Measurements from ENCODE around the gene OS9. TPM values are rescaled to one million over a fixed set of nuclear protein-coding genes. Genes with fewer than 3 reads are reported as not detected.

Gene OS9
- total RNA-seq, 4 donors from 2014 or later, result 185 to 288 (median 224) TPM

GRCh38 chr12:57762463-57762862, 68.5 kb downstream of the OS9 start:
- no peak overlapping the region for H3K4me3 ChIP-seq
- WGBS, 2 donors, result 93 to 95% methylated on average over 2 of the region's 2 CpGs
- DNase-seq (ENCODE audit: low spot score in 2 of 2), result no peak
- no peak overlapping the region for H3K27ac ChIP-seq
- TF ChIP-seq EP300 (IDR thresholded peaks at IDR 0.05), result no peak
- H3K9me3 ChIP-seq, result no peaks in the 10 kb centered on the region
- peaks cover 2 to 49% of the 10 kb centered on the region in 2 donors for H3K27me3 ChIP-seq
- peaks cover 0 to 30% (median 26%) of the 10 kb centered on the region in 4 donors for H3K4me1 ChIP-seq
- H3K36me3 ChIP-seq, result peaks cover 0 to 25% (median 5%) of the 10 kb centered on the region in 3 donors

DNA sequence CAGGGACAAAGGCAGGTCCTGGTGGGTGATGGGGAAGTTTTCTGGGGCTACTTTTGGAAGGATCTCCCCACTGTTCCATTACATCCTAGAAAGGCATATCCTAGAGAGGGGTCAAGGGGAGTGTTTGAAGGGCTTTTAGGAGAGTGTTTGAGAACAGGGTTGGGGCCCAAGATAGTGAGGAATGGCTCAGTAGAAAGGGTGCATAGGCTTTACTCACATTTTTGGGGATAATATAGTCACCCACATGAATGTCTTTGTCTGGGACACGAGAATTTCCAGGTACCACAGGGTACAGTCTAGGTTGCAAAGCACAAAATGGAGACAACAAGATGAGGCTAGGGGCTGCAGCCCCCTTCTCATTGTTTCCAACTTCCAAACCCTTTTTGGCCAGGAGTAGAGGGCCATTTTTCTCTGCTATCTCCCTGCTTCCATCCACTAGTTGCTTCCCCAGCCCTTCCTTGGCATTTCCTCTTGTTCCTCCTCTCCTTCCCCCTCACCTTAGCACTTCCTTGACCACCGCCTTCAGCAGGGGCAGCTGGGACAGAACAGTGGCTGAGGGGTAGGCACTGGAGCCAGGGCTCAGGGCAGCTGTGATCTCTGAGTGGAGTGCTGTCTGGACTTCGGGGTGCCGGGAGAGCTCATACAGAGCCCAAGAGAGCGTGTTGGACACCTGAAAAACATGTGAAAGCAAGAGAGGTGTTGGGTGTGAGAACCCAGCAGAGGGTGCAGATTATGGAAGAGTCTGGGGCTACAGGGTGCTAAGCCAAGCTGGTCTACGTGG, 70.1 kb downstream of the OS9 start:
- H3K4me1 ChIP-seq, result peaks cover 0 to 30% (median 26%) of the 10 kb centered on the region in 4 donors
- no peak overlapping the region for H3K27ac ChIP-seq
- H3K4me3 ChIP-seq, result no peak overlapping the region
- TF ChIP-seq EP300 (IDR thresholded peaks at IDR 0.05) (no peak), POLR2A (IDR thresholded peaks at IDR 0.05) (no peak), CTCF (IDR thresholded peaks at IDR 0.05) (no peak)
- peaks cover 0 to 21% (median 0%) of the 10 kb centered on the region in 3 donors for H3K36me3 ChIP-seq
- H3K27me3 ChIP-seq, result peaks cover 2 to 49% of the 10 kb centered on the region in 2 donors
- no peak for DNase-seq (ENCODE audit: low spot score in 2 of 2)
- no peaks in the 10 kb centered on the region for H3K9me3 ChIP-seq
- 70 to 79% methylated on average over 6 of the region's 6 CpGs for WGBS, 2 donors

DNA sequence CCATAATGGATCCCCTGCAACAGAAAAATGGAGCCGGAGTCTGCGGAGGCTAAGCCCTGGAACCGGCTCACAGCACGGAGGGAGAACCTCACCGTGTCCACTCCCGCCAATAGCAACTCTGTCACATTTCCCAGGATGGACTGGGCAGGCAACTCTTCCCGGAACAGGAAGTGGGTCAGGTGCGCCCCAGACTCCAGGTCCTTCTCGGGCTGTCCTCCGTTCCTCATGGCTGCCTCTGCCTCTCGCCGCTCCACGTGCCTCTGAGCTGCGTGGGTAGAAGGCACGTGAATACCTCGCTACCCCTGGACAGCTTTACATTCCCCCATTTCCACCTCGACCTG, 70.7 kb downstream of the OS9 start:
- peak overlapping the region; percentile 9 to 46 (median 38) for H3K4me3 ChIP-seq
- WGBS, 2 donors, result 24 to 37% methylated on average over 12 to 16 of the region's 17 CpGs
- no peaks in the 10 kb centered on the region for H3K9me3 ChIP-seq
- DNase-seq (ENCODE audit: low spot score in 2 of 2), result no peak
- H3K27me3 ChIP-seq, result peaks cover 2 to 49% of the 10 kb centered on the region in 2 donors
- TF ChIP-seq CTCF (IDR thresholded peaks at IDR 0.05), result no peak
- no peak for TF ChIP-seq EP300 (IDR thresholded peaks at IDR 0.05)
- no peak for TF ChIP-seq POLR2A (IDR thresholded peaks at IDR 0.05)
- peaks cover 0 to 30% (median 26%) of the 10 kb centered on the region in 4 donors for H3K4me1 ChIP-seq
- peaks cover 0 to 24% (median 0%) of the 10 kb centered on the region in 3 donors for H3K36me3 ChIP-seq
- no peak overlapping the region for H3K27ac ChIP-seq

DNA sequence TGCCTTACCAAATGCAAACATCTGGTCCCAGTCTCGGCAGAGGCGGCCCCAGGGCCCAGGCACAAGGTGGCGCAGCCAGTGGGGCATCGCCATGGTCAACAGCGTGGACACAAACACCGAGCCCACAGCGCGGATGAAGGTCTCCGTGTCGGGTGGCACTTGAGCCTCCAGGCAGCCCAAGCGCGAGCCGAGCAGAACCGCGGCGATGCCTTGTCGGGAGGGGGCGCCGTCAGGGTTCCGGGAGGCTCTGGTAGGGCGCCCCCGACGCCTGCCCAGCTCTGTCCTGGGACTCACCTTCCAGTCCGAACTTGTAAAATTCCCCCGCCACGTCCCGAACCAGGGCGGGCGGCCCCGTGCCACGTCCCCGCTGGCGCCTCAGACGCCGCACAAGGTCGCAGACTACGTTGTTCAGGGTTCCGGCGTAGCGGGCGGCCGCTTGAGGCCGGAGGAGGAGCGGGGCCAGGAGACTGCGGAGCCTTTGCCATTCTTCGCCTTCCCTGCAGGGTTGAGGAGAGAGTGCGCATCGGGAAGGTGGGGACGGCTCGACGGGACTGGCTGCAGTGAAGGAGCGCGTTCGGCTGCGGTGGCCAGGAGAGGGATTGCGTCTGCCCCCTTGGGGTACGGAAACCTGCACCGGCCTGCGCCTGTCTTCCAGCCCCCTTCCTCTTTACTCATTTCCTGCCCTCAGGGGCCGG, 71.2 kb downstream of the OS9 start:
- H3K27me3 ChIP-seq, result peaks cover 2 to 49% of the 10 kb centered on the region in 2 donors
- peaks cover 0 to 29% (median 0%) of the 10 kb centered on the region in 3 donors for H3K36me3 ChIP-seq
- H3K4me3 ChIP-seq, result peak overlapping the region; percentile 9 to 46 (median 38)
- DNase-seq (ENCODE audit: low spot score in 2 of 2), result no peak
- no peak overlapping the region for H3K27ac ChIP-seq
- TF ChIP-seq EP300 (IDR thresholded peaks at IDR 0.05), result no peak
- TF ChIP-seq POLR2A (IDR thresholded peaks at IDR 0.05), result no peak
- TF ChIP-seq CTCF (IDR thresholded peaks at IDR 0.05), result peak in 1 of 5 experiments; percentile 11
- H3K9me3 ChIP-seq, result no peaks in the 10 kb centered on the region
- peaks cover 0 to 30% (median 26%) of the 10 kb centered on the region in 4 donors for H3K4me1 ChIP-seq
- 0 to 3% methylated on average over 30 to 38 of the region's 60 CpGs for WGBS, 2 donors

DNA sequence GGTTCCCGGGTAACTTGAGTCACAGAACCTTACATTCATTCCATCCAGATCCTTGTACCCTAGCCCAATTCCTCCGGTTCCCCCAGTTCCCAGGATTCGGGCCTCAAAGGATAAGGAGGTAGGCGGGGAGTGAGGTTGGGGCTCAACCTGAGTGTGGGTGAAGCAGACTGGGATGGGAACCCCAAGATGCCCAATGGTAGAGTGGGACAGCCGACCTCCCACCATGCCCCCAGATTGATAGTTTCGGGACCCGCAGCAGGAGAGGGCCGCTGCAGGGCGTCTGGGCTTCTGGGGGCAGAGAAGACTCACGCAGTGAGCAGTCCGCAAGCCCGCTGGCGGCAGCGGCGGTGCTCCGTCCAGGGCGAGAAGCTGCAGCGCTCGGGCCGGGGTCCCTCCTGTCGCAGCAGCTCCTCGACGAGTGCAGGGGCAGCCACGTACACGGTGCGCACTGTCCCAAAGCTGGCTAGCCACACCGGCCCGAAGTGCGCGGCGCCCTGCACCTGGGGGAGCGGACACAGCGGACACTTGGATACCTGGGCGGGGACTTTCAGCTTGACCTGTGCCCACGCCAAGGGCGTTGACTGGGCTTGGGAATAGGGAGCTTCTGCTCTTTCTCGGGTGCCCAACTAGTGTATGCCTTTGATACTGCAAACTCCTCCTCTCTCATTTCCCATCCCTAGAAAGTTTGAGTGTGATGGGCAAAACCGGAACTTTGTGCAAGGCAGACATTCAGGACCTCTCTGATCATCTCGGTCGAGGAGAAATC, 71.9 kb downstream of the OS9 start:
- no peaks in the 10 kb centered on the region for H3K9me3 ChIP-seq
- 3% methylated on average over 18 to 23 of the region's 40 CpGs for WGBS, 2 donors
- H3K4me3 ChIP-seq, result peak overlapping the region in 3 of 4 donors; percentile 5 to 46 (median 41)
- no peak for DNase-seq (ENCODE audit: low spot score in 2 of 2)
- peaks cover 2 to 49% of the 10 kb centered on the region in 2 donors for H3K27me3 ChIP-seq
- H3K4me1 ChIP-seq, result peaks cover 0 to 34% (median 27%) of the 10 kb centered on the region in 4 donors
- TF ChIP-seq CTCF (IDR thresholded peaks at IDR 0.05) (no peak), EP300 (IDR thresholded peaks at IDR 0.05) (no peak), POLR2A (IDR thresholded peaks at IDR 0.05) (no peak)
- peaks cover 0 to 34% (median 0%) of the 10 kb centered on the region in 3 donors for H3K36me3 ChIP-seq
- H3K27ac ChIP-seq, result no peak overlapping the region
